Measurements from ENCODE around the gene TRIM62.

GRCh38 chr1:33158366-33158765, 23.5 kb downstream of the TRIM62 start:
- TF ChIP-seq CTCF (IDR thresholded peaks at IDR 0.05; ENCODE audit: low read length), result no peak
- no peak for TF ChIP-seq EZH2 (optimal IDR thresholded peaks at IDR 0.05; ENCODE audit: low read depth, low read length)
- TF ChIP-seq EZH2phosphoT487 (IDR thresholded peaks at IDR 0.05; ENCODE audit: low read length), result no peak
